Upper lobe of right lung (tissue), 1 donor: ENCODE data around the gene FIBCD1. TPM values are rescaled to one million over a fixed set of nuclear protein-coding genes. Genes with fewer than 3 reads are reported as not detected.

Experiments
- ATAC-seq: fragments of 200-7000 bp; cut with Tn5 transposase; one replicate; pipeline ENCODE4 v1.9.1; 2020; ENCODE audit warnings: mild to moderate bottlenecking, moderate library complexity
- DNase-seq: peaks from one replicate; pipeline ENCODE4 v3.0.0-alpha.2; 2020
- H3K27ac ChIP-seq: fragments of 200-600 bp; one replicate; pipeline ENCODE4 v1.8.0; 2022
- H3K27me3 ChIP-seq: fragments of 200-600 bp; one replicate; pipeline ENCODE4 v1.8.0; 2022; ENCODE audit warnings: mild to moderate bottlenecking
- H3K36me3 ChIP-seq: fragments of 200-600 bp; one replicate; pipeline ENCODE4 v1.8.0; 2022
- H3K4me1 ChIP-seq: fragments of 200-600 bp; one replicate; pipeline ENCODE4 v1.8.0; 2022
- H3K4me3 ChIP-seq: fragments of 200-600 bp; one replicate; pipeline ENCODE4 v1.8.0; 2022; ENCODE audit warnings: mild to moderate bottlenecking
- H3K9me3 ChIP-seq: fragments of 200-600 bp; one replicate; pipeline ENCODE4 v1.8.0; 2022
- intact Hi-C: fragments of 100-400 bp; cut with DNase I; formaldehyde crosslinking; loops from one replicate; pipeline ENCODE4 v1.11.0; 2022
- total RNA-seq: library from RNA; stranded (reverse); fragmentation: NEBNext Ultra II Directional; extraction: Animal tissue kit (Norgen Biotek cat#: 25700); gene quantifications from one replicate; pipeline ENCODE4 v1.2.1, GENCODE V29; 2021
- TF ChIP-seq, protein P1 (sequence below): fragments of 200-600 bp; IDR thresholded peaks from one replicate; pipeline ENCODE4 v1.8.0; 2022; ENCODE audit warnings: antibody characterized with exemption
- donor health status: DM: no; HTN: yes; CAD: no; lungs with severe emphysema.

Gene FIBCD1
- total RNA-seq, 1 donor from 2014 or later: 2.7 TPM

DNA sequence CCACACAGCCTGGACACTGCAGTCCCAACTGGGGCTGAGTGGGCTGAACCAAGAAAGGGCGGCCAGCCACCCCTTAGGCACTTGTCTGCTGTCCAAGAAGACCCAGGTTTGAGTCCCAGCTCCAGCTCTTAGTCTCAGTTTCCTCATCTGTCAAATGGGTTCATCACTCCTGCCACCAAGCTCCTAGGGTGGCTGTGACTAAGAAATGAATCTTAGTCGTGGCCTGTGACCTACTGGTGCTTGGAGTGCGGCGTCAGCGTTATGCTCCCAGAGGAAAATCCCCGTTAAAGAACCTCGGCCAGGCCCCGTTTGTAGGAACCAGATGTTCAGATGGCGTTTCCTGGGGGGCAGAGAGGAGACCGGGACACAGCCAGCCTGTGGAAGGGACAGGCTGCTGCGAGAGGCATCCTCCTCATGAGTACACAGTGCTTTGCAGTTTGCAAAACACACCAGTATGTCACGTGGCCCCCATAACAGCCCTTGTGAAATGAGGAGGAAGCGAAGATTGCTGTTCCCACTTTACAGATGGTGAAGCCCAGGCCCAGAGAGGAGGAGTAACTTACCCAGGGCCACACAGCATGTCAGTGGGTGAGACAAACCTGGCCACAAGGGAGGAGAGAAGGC is 3.3 kb downstream of the FIBCD1 start:
- H3K36me3 ChIP-seq: no peaks in the 10 kb centered on the region
- H3K27ac ChIP-seq: peak overlapping the region; percentile 63
- TF ChIP-seq, protein P1, sequence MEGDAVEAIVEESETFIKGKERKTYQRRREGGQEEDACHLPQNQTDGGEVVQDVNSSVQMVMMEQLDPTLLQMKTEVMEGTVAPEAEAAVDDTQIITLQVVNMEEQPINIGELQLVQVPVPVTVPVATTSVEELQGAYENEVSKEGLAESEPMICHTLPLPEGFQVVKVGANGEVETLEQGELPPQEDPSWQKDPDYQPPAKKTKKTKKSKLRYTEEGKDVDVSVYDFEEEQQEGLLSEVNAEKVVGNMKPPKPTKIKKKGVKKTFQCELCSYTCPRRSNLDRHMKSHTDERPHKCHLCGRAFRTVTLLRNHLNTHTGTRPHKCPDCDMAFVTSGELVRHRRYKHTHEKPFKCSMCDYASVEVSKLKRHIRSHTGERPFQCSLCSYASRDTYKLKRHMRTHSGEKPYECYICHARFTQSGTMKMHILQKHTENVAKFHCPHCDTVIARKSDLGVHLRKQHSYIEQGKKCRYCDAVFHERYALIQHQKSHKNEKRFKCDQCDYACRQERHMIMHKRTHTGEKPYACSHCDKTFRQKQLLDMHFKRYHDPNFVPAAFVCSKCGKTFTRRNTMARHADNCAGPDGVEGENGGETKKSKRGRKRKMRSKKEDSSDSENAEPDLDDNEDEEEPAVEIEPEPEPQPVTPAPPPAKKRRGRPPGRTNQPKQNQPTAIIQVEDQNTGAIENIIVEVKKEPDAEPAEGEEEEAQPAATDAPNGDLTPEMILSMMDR: no peak
- intact Hi-C loops: no loop called here
- peaks cover 15% of the 10 kb centered on the region for H3K4me1 ChIP-seq
- no peak for DNase-seq
- peak; percentile 37 for ATAC-seq
- no peaks in the 10 kb centered on the region for H3K9me3 ChIP-seq
- H3K27me3 ChIP-seq: peaks cover 77% of the 10 kb centered on the region
- H3K4me3 ChIP-seq: no peak overlapping the region

DNA sequence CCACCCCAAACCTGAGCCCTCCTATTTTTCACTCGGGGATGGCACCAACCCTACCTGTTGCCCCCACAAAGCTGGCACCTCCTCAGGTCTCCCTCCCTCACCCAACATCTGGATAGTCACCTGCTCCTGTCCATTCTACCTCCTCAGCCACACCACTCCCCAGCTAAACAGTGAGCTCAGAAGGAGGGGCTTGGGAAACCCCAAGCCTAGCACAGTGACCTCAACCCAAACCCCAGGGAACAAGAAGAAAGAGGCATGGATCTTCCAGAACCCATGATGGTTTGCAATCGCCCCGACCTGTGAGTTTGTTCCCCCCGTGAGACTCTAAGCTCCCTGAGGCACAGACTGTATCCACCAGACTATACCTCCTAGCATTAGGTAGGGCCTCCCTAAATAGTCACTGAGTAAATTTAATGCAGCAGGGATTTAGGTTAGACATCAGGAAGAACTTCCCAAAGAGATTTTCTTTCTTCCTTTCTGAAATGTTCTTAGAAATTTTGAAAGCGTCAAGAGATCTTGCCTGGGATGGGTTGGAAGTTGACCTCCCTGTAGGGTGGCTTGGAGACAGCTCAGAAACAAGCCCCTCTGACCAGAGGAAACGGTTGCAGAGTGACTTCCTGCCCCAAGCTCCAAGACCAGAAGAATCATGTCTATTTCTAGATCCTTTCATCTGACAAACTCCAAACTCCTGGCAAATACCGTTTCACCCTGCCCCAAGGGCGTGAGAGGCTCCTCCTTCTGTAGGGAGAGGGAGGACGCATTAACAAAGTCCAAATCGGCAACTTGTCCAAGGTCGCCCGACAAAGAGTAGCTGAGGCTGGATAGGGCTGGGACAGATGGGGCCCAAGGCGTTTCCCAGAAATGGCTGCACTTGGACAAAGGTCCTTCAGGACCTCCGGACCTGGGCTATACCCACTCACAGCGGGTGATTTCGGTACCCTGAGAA is 4.1 kb downstream of the FIBCD1 start:
- H3K27me3 ChIP-seq: peaks cover 69% of the 10 kb centered on the region
- peak overlapping the region; percentile 51 for H3K27ac ChIP-seq
- no peaks in the 10 kb centered on the region for H3K36me3 ChIP-seq
- DNase-seq: no peak
- TF ChIP-seq, protein P1: no peak
- H3K4me3 ChIP-seq: no peak overlapping the region
- H3K9me3 ChIP-seq: no peaks in the 10 kb centered on the region
- intact Hi-C loops: no loop called here
- ATAC-seq: no peak
- peaks cover 14% of the 10 kb centered on the region for H3K4me1 ChIP-seq

DNA sequence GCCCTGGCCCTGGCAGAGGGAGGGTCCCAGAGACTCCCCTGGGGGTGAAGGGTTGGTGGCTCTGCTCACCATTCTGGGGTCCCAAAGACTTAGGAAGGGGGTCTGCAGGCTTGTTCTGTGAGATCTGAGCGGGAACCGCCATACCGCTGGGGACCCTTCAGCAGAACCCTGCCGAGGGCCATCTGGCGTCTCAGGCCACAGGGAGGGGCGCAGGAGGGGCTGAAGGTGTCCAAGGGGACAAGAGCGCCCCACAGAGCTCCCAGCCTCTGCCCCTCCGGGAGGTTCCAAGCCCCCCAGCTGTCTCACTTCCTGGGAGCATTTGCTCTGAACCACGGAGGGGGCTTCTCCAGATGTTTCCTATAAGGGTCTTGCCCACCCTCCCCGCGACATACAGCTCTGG is 4.8 kb downstream of the FIBCD1 start:
- H3K27ac ChIP-seq: no peak overlapping the region
- ATAC-seq (no peak), DNase-seq (no peak)
- H3K9me3 ChIP-seq: no peaks in the 10 kb centered on the region
- no peaks in the 10 kb centered on the region for H3K36me3 ChIP-seq
- intact Hi-C loops: no loop called here
- peaks cover 62% of the 10 kb centered on the region for H3K27me3 ChIP-seq
- TF ChIP-seq, protein P1: no peak
- H3K4me3 ChIP-seq: no peak overlapping the region
- H3K4me1 ChIP-seq: peaks cover 13% of the 10 kb centered on the region

GRCh38 chr9:130933114-130934046 is 5.7 kb downstream of the FIBCD1 start:
- no peak for DNase-seq
- Histone ChIP-seq H3K4me3 (no peak overlapping the region), H3K27me3 (peaks cover 56% of the 10 kb centered on the region), H3K36me3 (no peaks in the 10 kb centered on the region), H3K9me3 (no peaks in the 10 kb centered on the region), H3K4me1 (peaks cover 8% of the 10 kb centered on the region), H3K27ac (no peak overlapping the region)
- no peak for ATAC-seq
- TF ChIP-seq, protein P1: no peak
- intact Hi-C loops: no loop called here

GRCh38 chr9:130932255-130933079 is 6.6 kb downstream of the FIBCD1 start:
- H3K4me3 ChIP-seq: no peak overlapping the region
- H3K27me3 ChIP-seq: peaks cover 47% of the 10 kb centered on the region
- TF ChIP-seq, protein P1: peak; percentile 21
- H3K4me1 ChIP-seq: peaks cover 1% of the 10 kb centered on the region
- no peaks in the 10 kb centered on the region for H3K36me3 ChIP-seq
- no peaks in the 10 kb centered on the region for H3K9me3 ChIP-seq
- peak; percentile 67 for DNase-seq
- no peak overlapping the region for H3K27ac ChIP-seq
- intact Hi-C loops: no loop called here
- peak; percentile 28 for ATAC-seq
